OCI-LY7 (cell line): Measurements from ENCODE around the gene TBL1XR1.
"Not testable (repeated sequence)": the region's sequence is repeated elsewhere in the genome, so short reads cannot be mapped to it uniquely, and the experiment has no call there.

Experiments used
- CTCF ChIP-seq: fragments of 200-600 bp; sonication (generic); conservative IDR thresholded peaks from 2 replicates; pipeline ENCODE4 v1.5.1; 2014; ENCODE audit warnings: mild to moderate bottlenecking, antibody characterized with exemption, low read length, moderate library complexity, mixed read lengths
- EZH2phosphoT487 ChIP-seq: fragments of 200-600 bp; sonication (generic); IDR thresholded peaks from 2 replicates; pipeline ENCODE4 v1.6.1; 2018; ENCODE audit warnings: low read depth, borderline replicate concordance, mild to moderate bottlenecking, mixed run types, antibody characterized with exemption, low read length, moderate library complexity, mixed read lengths

DNA sequence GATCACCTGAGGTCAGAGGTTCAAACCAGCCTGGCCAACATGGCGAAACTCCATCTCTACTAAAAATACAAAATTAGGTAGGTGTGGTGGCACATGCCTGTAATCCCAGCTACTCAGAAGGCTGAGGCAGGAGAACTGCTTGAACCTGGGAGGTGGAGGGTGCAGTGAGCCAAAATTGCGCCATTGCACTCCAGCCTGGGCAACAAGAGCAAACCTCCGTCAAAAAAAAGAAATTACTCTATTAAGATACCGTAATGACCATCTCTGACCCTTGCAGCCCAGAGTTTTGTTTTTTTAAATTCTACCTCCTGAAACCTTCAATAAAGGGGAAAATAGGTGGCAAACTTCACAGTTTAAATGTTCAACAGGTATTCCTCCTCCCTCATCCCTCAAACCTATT, 9.0 kb downstream of the TBL1XR1 start:
- TF ChIP-seq CTCF, EZH2phosphoT487: not testable (repeated sequence)
